HG02943 (cell line): ENCODE results near the gene MDGA2.
"Not testable (repeated sequence)": the region's sequence is repeated elsewhere in the genome, so short reads cannot be mapped to it uniquely, and the experiment has no call there.

Experiments
- ATAC-seq: cut with Tn5 transposase; IDR thresholded peaks from one replicate; pipeline ENCODE4 v1.9.1; 2021; ENCODE audit warnings: mild to moderate bottlenecking, low read depth, moderate library complexity; ENCODE audit not compliant: unreplicated experiment

MDGA2 gene

GRCh38 chr14:47626151-47627035 lies 49.0 kb downstream of the MDGA2 start:
- ATAC-seq, result no peak

GRCh38 chr14:47624126-47624525 lies 51.3 kb downstream of the MDGA2 start:
- ATAC-seq, result not testable (repeated sequence)

GRCh38 chr14:47619392-47619791 lies 56.0 kb downstream of the MDGA2 start:
- no peak for ATAC-seq

GRCh38 chr14:47606566-47606965 lies 68.8 kb downstream of the MDGA2 start:
- ATAC-seq, result no peak

GRCh38 chr14:47596860-47597259 lies 78.5 kb downstream of the MDGA2 start:
- ATAC-seq, result no peak

GRCh38 chr14:47596232-47596631 lies 79.2 kb downstream of the MDGA2 start:
- no peak for ATAC-seq

GRCh38 chr14:47595552-47595951 lies 79.9 kb downstream of the MDGA2 start:
- ATAC-seq, result no peak

DNA sequence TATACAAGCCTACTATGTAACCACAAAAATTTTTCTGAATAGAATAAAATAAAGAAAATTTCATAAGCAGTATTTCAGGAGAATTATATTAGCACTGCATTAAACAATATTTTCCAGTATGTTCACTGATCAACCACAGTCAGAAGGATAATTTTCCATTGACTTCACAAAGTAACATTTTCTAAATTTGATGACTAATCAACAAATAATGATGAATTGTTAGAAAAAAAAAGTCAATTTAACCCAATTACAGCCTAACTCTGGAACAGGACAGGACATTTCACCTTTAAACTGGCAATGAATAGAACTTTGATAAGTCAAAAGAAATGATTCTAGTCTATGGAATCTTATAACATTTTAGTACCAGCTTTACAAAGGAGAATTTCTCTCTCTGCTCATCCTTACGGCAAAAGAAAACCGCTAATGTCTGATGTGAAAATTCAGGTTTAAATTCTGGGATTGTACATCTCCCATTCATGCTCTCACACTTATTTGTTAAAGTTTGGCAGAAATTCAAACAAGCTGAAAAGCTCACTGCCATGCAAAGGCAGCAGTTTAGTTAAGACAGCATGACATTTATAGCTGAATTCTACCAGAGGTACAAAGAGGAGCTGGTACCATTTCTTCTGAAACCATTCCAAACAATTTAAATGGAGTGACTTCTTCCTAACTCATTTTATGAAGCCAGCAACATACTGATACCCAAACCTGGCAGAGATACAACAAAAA lies 84.5 kb downstream of the MDGA2 start:
- no peak for ATAC-seq

GRCh38 chr14:47585447-47585846 lies 90.0 kb downstream of the MDGA2 start:
- ATAC-seq, result no peak

DNA sequence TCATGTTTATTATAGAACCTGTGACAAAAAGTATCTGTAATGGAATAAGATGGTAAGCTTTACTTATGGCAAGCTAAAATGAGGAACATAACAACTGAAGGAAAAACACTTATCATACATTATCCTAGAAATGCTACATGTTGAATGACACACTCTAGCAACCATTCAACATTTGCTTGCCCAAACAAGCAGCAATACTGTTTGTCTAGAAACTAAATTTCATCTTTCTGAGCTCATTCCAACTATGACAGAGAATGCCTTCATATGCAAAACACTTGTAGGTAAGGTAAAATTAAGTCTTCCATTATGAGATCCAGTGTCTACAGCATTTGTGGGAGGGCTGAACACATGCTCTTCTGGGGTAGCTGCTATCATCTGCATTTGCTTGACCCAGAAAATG lies 108.1 kb downstream of the MDGA2 start:
- no peak for ATAC-seq

DNA sequence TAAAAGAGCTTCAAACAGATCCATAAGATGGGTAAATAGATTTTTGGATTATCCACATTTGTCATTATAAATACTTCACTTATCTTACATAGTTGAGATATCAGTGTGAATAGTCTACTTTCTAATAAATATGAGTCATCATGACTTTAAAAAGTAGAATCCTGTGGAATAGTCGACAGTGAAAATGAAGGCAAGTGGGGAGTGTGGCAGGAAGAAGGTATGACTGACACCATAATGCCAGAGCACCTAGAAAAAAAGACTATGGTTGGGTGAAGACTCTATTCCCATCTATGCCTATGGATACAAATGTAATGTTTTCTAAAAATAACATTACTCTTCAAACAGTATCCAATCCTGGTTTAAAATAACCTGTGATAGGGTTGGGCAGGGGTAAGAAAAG lies 117.5 kb downstream of the MDGA2 start:
- no peak for ATAC-seq

DNA sequence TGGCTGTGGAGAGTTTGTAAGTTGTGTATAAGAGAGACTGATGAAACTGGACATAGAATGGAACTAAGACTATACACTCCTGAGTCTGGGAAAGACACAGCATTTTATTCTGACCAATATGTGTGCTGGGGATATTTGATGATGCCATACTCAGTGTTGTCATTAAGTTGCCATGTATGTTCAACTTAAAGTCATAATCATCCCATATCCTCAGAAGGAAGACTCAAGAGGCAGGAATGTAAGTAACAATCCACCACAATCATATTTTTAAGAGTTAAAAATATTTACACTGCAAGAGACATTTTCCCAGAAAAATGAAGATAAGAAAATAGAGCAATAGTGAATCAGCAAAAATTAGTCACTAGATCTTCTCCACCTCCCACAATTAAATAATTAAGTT lies 120.1 kb downstream of the MDGA2 start:
- ATAC-seq, result no peak

DNA sequence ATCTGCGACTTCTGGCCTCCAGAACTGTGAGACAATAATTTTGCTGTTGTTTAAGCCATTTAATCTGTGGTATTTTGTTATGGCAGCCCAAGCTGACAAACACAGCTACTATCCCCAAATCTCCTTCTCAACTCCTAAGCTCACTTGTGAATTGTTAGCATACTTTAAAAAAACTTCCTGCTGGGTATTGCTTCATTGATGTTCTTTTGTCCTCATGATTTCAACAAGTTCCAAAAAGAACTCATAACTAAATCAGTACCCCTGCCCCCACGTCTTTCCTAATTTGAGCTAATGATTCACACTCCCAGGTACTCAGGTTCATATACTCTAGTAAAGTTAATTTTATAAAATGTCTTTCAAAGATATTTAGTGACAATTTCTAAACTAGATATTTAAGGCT lies 125.5 kb downstream of the MDGA2 start:
- ATAC-seq, result no peak

GRCh38 chr14:47543459-47543858 lies 131.9 kb downstream of the MDGA2 start:
- no peak for ATAC-seq

GRCh38 chr14:47541662-47542061 lies 133.7 kb downstream of the MDGA2 start:
- ATAC-seq, result no peak

DNA sequence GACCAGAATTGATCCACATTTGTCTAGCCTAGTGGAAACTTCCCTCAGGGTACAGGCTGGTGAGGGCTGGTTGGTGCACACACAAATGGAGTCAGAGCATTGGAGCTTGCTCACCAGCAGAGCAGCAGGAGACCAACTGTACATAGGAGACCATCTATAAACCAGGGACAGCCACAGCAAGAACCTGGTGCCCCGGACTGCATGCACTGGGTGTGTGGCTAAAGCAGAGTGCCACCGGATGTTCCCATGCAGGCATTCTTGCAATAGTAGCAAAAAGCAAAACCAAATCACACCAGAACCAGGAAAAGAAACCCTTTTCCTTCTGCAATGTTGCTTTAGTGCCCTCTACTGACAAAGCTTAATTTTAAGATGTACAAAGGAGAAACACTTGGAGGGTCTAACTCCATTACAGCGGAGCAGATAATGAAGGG lies 136.4 kb downstream of the MDGA2 start:
- no peak for ATAC-seq

- no peak for ATAC-seq
These were observed 139.1 kb downstream of the MDGA2 start for GRCh38 chr14:47536341-47536740.

- no peak for ATAC-seq
These were observed 148.7 kb downstream of the MDGA2 start for GRCh38 chr14:47526591-47527244.

GRCh38 chr14:47524524-47524923 lies 150.9 kb downstream of the MDGA2 start:
- ATAC-seq, result no peak

DNA sequence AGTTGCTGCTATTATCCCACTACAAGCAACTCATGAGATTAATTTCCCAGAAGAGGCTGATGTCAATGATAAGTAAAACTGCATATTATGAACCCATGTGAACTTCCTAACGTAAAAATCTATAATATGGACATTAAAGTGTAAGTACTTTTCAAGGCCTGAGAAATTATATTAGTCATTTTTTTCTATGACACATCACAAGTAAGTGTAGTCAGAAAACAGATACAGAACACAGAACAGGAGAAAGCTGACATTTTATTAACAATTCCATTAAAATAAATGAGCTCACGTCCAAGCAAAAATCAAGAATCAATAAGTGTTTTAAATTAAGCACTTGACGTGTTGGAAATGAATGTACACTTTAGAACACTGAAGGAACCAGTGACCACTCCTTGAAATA lies 155.0 kb downstream of the MDGA2 start:
- no peak for ATAC-seq

GRCh38 chr14:47511829-47512228 lies 163.6 kb downstream of the MDGA2 start:
- ATAC-seq, result no peak
